Measurements from ENCODE around the gene GATM.
"Not testable (repeated sequence)": the region's sequence is repeated elsewhere in the genome, so short reads cannot be mapped to it uniquely, and the experiment has no call there.

The GATM gene

GRCh38 chr15:45372041-45372995 is 6.0 kb downstream of the GATM start:
- Histone ChIP-seq H3K27ac (ENCODE audit: low read depth, low read length, severe bottlenecking) (no peak overlapping the region), H3K4me3 (ENCODE audit: extremely low read depth, insufficient read depth, low read length, poor library complexity, severe bottlenecking) (no peak overlapping the region), H3K9me3 (ENCODE audit: control insufficient read depth, low read length) (no peaks in the 10 kb centered on the region), H3K36me3 (ENCODE audit: control insufficient read depth, insufficient read depth, low read length) (no peaks in the 10 kb centered on the region), H3K4me1 (ENCODE audit: control insufficient read depth, insufficient read depth, low read length, poor library complexity, severe bottlenecking) (peaks cover 18% of the 10 kb centered on the region)
- WGBS, 2 experiments (ENCODE audit: insufficient coverage in 2 of 2), result 63 to 64% methylated on average over 3 to 4 of the region's 7 CpGs

- no peak overlapping the region for H3K27ac ChIP-seq (ENCODE audit: low read depth, low read length, severe bottlenecking)
- H3K36me3 ChIP-seq (ENCODE audit: control insufficient read depth, insufficient read depth, low read length), result no peaks in the 10 kb centered on the region
- no CpG with 5 or more reads among the region's 1 CpG for WGBS, 2 experiments (ENCODE audit: insufficient coverage in 2 of 2)
- no peaks in the 10 kb centered on the region for H3K9me3 ChIP-seq (ENCODE audit: control insufficient read depth, low read length)
- H3K4me3 ChIP-seq (ENCODE audit: extremely low read depth, insufficient read depth, low read length, poor library complexity, severe bottlenecking), result no peak overlapping the region
- peaks cover 10% of the 10 kb centered on the region for H3K4me1 ChIP-seq (ENCODE audit: control insufficient read depth, insufficient read depth, low read length, poor library complexity, severe bottlenecking)
These were observed 6.8 kb downstream of the GATM start for GRCh38 chr15:45371546-45371945.

DNA sequence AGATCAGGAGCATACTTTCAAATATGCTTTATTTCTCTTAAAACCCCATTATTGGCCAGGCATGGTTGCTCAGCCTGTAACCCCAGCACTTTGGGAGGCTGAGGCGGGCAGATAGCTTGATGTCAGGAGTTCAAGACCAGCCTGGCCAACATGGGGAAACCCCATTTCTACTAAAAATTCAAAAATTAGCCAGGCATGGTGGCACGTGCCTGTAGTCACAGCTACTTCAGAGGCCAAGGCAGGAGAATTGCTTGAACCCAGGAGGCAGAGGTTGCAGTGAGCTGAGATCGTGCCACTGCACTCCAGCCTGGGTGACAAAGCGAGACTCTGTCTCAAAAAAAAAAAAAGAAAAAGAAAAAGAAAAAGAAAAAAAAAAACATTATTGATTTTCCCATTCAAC is 8.3 kb downstream of the GATM start:
- not testable (repeated sequence) for H3K4me1 ChIP-seq (ENCODE audit: control insufficient read depth, insufficient read depth, low read length, poor library complexity, severe bottlenecking); H3K36me3 ChIP-seq (ENCODE audit: control insufficient read depth, insufficient read depth, low read length); H3K27ac ChIP-seq (ENCODE audit: low read depth, low read length, severe bottlenecking); H3K9me3 ChIP-seq (ENCODE audit: control insufficient read depth, low read length); H3K4me3 ChIP-seq (ENCODE audit: extremely low read depth, insufficient read depth, low read length, poor library complexity, severe bottlenecking)
- WGBS, 2 experiments (ENCODE audit: insufficient coverage in 2 of 2), result 90 to 100% methylated on average over 2 of the region's 4 CpGs

DNA sequence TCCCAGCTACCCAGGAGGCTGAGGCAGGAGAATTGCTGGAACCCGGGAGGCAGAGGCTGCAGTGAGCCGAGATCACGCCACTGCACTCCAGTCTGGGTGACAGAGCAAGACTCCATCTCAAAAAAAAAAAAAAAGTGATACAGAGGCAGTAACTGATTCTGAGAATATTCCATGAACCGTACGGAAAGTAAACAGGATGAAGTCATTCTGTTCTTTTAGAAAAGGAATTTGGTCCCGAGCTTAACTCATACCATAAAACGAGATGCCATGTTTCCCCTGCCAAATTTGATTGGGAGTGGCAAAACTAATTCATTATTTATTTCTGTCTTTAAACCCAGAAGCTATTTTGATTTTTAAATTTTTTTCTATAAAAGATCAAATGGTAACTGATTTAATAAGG is 11.1 kb downstream of the GATM start:
- not testable (repeated sequence) for H3K9me3 ChIP-seq (ENCODE audit: control insufficient read depth, low read length); H3K27ac ChIP-seq (ENCODE audit: low read depth, low read length, severe bottlenecking); H3K4me3 ChIP-seq (ENCODE audit: extremely low read depth, insufficient read depth, low read length, poor library complexity, severe bottlenecking); H3K4me1 ChIP-seq (ENCODE audit: control insufficient read depth, insufficient read depth, low read length, poor library complexity, severe bottlenecking); H3K36me3 ChIP-seq (ENCODE audit: control insufficient read depth, insufficient read depth, low read length)
- 74 to 91% methylated on average over 3 to 5 of the region's 7 CpGs for WGBS, 2 experiments (ENCODE audit: insufficient coverage in 2 of 2)

DNA sequence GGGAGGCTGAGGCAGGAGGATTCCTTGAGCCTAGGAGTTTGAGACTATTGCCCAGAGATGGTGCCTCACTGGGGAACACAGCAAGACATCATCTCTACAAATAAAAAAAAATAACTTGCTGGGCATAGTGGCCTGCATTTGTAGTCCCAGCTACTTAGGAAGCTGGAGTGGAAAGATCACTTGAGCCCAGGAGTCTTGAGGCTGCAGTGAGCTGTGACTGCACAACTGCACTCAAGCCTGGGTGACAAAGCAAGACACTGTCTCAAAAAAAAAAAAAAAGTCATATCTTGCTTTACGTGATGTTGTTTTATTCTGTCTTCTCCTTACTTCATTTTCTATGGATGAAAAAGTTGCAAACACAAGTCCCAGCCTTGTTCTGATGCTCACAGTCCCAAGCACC is 14.1 kb downstream of the GATM start:
- H3K27ac ChIP-seq (ENCODE audit: low read depth, low read length, severe bottlenecking), result no peak overlapping the region
- WGBS, 2 experiments (ENCODE audit: insufficient coverage in 2 of 2), result 100% methylated on average over 1 of the region's 1 CpG; no CpG with 5 or more reads in 1 of the 2 experiments
- no peak overlapping the region for H3K4me3 ChIP-seq (ENCODE audit: extremely low read depth, insufficient read depth, low read length, poor library complexity, severe bottlenecking)

DNA sequence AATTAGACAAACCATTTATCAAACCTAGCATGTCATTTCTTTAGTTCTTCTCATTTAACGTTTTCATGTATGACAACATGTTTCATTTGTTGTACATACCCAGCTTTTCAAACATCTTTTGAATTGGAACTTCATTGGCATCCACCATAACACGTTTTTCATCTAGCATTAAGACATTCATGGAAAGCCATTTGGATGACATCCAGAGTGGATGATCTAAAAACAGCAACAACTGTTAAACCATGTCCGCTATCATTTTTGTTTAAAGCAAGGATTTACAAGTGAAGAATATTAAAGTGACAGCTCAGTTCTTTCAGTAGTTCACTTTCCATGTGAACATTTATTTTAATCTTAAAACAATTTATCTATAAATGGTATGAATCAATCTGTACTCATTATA is 14.5 kb downstream of the GATM start:
- 86 to 100% methylated on average over 1 of the region's 3 CpGs for WGBS, 2 experiments (ENCODE audit: insufficient coverage in 2 of 2)
- Histone ChIP-seq H3K36me3 (ENCODE audit: control insufficient read depth, insufficient read depth, low read length) (no peaks in the 10 kb centered on the region), H3K4me1 (ENCODE audit: control insufficient read depth, insufficient read depth, low read length, poor library complexity, severe bottlenecking) (no peaks in the 10 kb centered on the region), H3K4me3 (ENCODE audit: extremely low read depth, insufficient read depth, low read length, poor library complexity, severe bottlenecking) (no peak overlapping the region), H3K9me3 (ENCODE audit: control insufficient read depth, low read length) (no peaks in the 10 kb centered on the region), H3K27ac (ENCODE audit: low read depth, low read length, severe bottlenecking) (no peak overlapping the region)

More for the DNA sequence above, 14.1 kb downstream of the GATM start:
- H3K9me3 ChIP-seq (ENCODE audit: control insufficient read depth, low read length), result no peaks in the 10 kb centered on the region
- H3K4me1 ChIP-seq (ENCODE audit: control insufficient read depth, insufficient read depth, low read length, poor library complexity, severe bottlenecking), result no peaks in the 10 kb centered on the region
- no peaks in the 10 kb centered on the region for H3K36me3 ChIP-seq (ENCODE audit: control insufficient read depth, insufficient read depth, low read length)

GRCh38 chr15:45363334-45363733 is 15.0 kb downstream of the GATM start:
- no peak overlapping the region for H3K27ac ChIP-seq (ENCODE audit: low read depth, low read length, severe bottlenecking)
- no peaks in the 10 kb centered on the region for H3K36me3 ChIP-seq (ENCODE audit: control insufficient read depth, insufficient read depth, low read length)
- H3K4me3 ChIP-seq (ENCODE audit: extremely low read depth, insufficient read depth, low read length, poor library complexity, severe bottlenecking), result no peak overlapping the region
- H3K9me3 ChIP-seq (ENCODE audit: control insufficient read depth, low read length), result no peaks in the 10 kb centered on the region
- 40 to 85% methylated on average over 1 to 2 of the region's 4 CpGs for WGBS, 2 experiments (ENCODE audit: insufficient coverage in 2 of 2)
- H3K4me1 ChIP-seq (ENCODE audit: control insufficient read depth, insufficient read depth, low read length, poor library complexity, severe bottlenecking), result no peaks in the 10 kb centered on the region

DNA sequence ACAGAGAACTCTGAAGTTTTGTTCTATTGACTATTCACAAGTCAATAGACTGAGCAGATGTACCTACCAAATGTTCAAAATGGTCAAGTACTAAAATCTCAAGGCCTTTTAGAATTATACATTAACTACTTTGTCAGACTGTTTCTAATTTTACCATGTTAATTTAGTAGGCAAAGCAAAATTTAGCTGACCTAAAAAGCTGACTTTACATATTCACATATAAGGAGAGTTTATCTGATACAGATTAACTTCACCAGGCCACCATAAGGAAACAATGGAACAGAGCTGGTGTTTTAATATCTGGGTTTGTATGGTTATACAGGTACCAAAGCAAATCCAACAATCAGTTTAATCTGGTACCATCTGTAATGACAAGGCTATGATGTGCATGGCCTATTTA is 15.9 kb downstream of the GATM start:
- Histone ChIP-seq H3K36me3 (ENCODE audit: control insufficient read depth, insufficient read depth, low read length) (no peaks in the 10 kb centered on the region), H3K9me3 (ENCODE audit: control insufficient read depth, low read length) (no peaks in the 10 kb centered on the region), H3K4me1 (ENCODE audit: control insufficient read depth, insufficient read depth, low read length, poor library complexity, severe bottlenecking) (no peaks in the 10 kb centered on the region), H3K4me3 (ENCODE audit: extremely low read depth, insufficient read depth, low read length, poor library complexity, severe bottlenecking) (no peak overlapping the region), H3K27ac (ENCODE audit: low read depth, low read length, severe bottlenecking) (no peak overlapping the region)

DNA sequence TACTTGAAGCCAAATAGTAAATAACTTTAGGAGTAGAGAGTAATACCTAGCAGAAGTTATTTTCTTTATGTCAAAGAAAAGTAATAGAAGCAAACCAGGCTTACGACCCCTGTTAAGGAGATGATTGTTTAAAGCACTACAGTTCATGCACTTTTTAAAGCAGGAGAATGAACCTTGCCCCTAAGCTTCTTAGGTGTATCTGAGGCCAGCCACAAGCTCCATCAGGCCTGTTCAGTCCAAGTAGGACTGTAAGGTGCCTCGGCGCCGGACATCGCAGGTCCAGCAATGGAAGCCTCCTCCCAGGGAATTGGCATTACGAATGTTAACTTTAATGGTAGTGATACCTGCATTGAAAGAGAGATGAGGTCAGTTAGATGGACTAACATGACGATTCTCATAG is 16.5 kb downstream of the GATM start:
- Histone ChIP-seq H3K4me1 (ENCODE audit: control insufficient read depth, insufficient read depth, low read length, poor library complexity, severe bottlenecking) (no peaks in the 10 kb centered on the region), H3K36me3 (ENCODE audit: control insufficient read depth, insufficient read depth, low read length) (no peaks in the 10 kb centered on the region), H3K9me3 (ENCODE audit: control insufficient read depth, low read length) (no peaks in the 10 kb centered on the region), H3K4me3 (ENCODE audit: extremely low read depth, insufficient read depth, low read length, poor library complexity, severe bottlenecking) (no peak overlapping the region), H3K27ac (ENCODE audit: low read depth, low read length, severe bottlenecking) (no peak overlapping the region)
- WGBS, 2 experiments (ENCODE audit: insufficient coverage in 2 of 2), result 93 to 97% methylated on average over 3 to 7 of the region's 7 CpGs

DNA sequence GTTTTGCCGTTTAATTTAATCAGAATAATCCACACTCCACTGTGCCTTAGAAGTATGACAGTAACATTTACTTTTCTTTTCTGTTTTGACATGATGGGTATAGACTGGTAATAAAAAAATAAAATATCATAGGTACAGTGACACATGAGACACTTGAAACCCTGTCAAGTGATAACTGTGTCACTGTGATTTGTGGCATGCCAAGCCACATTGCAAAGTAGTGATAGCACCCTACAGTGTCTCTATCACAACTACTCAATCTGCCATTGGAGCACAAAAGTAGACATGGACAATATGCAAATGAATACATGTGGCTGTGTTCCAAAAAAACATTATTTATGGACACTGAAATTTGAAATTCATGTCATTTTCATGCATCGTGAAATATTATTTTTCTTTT is 22.5 kb downstream of the GATM start:
- Histone ChIP-seq H3K4me1 (ENCODE audit: control insufficient read depth, insufficient read depth, low read length, poor library complexity, severe bottlenecking) (no peaks in the 10 kb centered on the region), H3K27ac (ENCODE audit: low read depth, low read length, severe bottlenecking) (no peak overlapping the region), H3K36me3 (ENCODE audit: control insufficient read depth, insufficient read depth, low read length) (no peaks in the 10 kb centered on the region), H3K9me3 (ENCODE audit: control insufficient read depth, low read length) (no peaks in the 10 kb centered on the region), H3K4me3 (ENCODE audit: extremely low read depth, insufficient read depth, low read length, poor library complexity, severe bottlenecking) (no peak overlapping the region)
- no CpG with 5 or more reads among the region's 2 CpGs for whole genome bisulfite sequencing, 2 experiments (ENCODE audit: insufficient coverage in 2 of 2)

- Histone ChIP-seq H3K9me3 (ENCODE audit: control insufficient read depth, low read length) (no peaks in the 10 kb centered on the region), H3K4me1 (ENCODE audit: control insufficient read depth, insufficient read depth, low read length, poor library complexity, severe bottlenecking) (no peaks in the 10 kb centered on the region), H3K27ac (ENCODE audit: low read depth, low read length, severe bottlenecking) (no peak overlapping the region), H3K4me3 (ENCODE audit: extremely low read depth, insufficient read depth, low read length, poor library complexity, severe bottlenecking) (no peak overlapping the region), H3K36me3 (ENCODE audit: control insufficient read depth, insufficient read depth, low read length) (no peaks in the 10 kb centered on the region)
- 94% methylated on average over 3 of the region's 5 CpGs; no CpG with 5 or more reads in 1 of the 2 experiments for WGBS, 2 experiments (ENCODE audit: insufficient coverage in 2 of 2)
These were observed 23.6 kb downstream of the GATM start for GRCh38 chr15:45354711-45355110.

Measured in mesodermal cell (in vitro differentiated cells).